HFFc6 (cell line): ENCODE data around the gene MYH1. TPM values are rescaled to one million over a fixed set of nuclear protein-coding genes. Genes with fewer than 3 reads are reported as not detected.

Experiments
- DNase-seq: peaks from one replicate; pipeline ENCODE4 v3.0.0-alpha.2; 2018
- H3K27ac Mint-ChIP-seq: 2 replicates; pipeline ENCODE4 v1.8.0; 2020; ENCODE audit warnings: mild to moderate bottlenecking, mixed read lengths
- H3K27me3 Mint-ChIP-seq: 2 replicates; pipeline ENCODE4 v1.8.0; 2021; ENCODE audit warnings: mild to moderate bottlenecking, moderate library complexity, mixed read lengths; ENCODE audit not compliant: insufficient read depth
- H3K36me3 Mint-ChIP-seq: 2 replicates; pipeline ENCODE4 v1.8.0; 2021; ENCODE audit warnings: low read depth, mixed read lengths
- H3K4me1 Mint-ChIP-seq: 2 replicates; pipeline ENCODE4 v1.8.0; 2020; ENCODE audit warnings: low read depth, mixed read lengths
- H3K4me3 Mint-ChIP-seq: 2 replicates; pipeline ENCODE4 v1.8.0; 2020; ENCODE audit warnings: mild to moderate bottlenecking, moderate library complexity, mixed read lengths
- H3K9me3 Mint-ChIP-seq: 2 replicates; pipeline ENCODE4 v1.8.0; 2020; ENCODE audit warnings: mild to moderate bottlenecking, mixed read lengths
- total RNA-seq, 6 experiments: library from RNA; stranded (reverse); fragmentation: NEBNext Ultra II Directional; extraction: Animal tissue kit (Norgen Biotek cat#: 25700); gene quantifications; 2 replicates in 1 of 6; 3 replicates in 5 of 6; pipeline ENCODE4 v1.2.3, GENCODE V29; 2021
- TF ChIP-seq, protein P1 (sequence below): fragments of 200-600 bp; sonication (generic); IDR thresholded peaks from 2 replicates; pipeline ENCODE4 v1.5.0; 2021; ENCODE audit warnings: antibody characterized with exemption, mild to moderate bottlenecking

MYH1 gene
- total RNA-seq, 6 experiments from 2014 or later = not detected

DNA sequence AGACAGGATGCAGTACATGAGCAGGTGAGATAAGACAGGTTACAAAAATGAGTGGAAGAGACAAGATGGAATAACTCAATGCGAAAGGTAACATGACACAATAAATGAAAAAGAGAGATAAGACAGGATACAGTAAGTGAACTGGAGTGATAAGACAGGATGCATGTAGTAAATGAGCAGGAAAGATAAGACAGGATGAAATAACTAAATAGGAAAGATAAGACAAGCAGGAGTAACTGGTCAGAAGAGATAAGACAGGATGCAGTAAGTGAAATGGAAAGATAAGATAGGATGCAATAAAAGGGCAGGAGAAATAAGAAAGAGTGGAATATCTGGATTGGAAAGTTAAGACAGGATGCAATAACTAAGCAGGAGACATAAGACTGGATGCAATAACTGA is 40.6 kb downstream of the MYH1 start:
- TF ChIP-seq, protein P1, sequence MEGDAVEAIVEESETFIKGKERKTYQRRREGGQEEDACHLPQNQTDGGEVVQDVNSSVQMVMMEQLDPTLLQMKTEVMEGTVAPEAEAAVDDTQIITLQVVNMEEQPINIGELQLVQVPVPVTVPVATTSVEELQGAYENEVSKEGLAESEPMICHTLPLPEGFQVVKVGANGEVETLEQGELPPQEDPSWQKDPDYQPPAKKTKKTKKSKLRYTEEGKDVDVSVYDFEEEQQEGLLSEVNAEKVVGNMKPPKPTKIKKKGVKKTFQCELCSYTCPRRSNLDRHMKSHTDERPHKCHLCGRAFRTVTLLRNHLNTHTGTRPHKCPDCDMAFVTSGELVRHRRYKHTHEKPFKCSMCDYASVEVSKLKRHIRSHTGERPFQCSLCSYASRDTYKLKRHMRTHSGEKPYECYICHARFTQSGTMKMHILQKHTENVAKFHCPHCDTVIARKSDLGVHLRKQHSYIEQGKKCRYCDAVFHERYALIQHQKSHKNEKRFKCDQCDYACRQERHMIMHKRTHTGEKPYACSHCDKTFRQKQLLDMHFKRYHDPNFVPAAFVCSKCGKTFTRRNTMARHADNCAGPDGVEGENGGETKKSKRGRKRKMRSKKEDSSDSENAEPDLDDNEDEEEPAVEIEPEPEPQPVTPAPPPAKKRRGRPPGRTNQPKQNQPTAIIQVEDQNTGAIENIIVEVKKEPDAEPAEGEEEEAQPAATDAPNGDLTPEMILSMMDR = no peak
- no peaks in the 10 kb centered on the region; the same call in 1 of the 2 replicates for H3K27me3 Mint-ChIP-seq
- no peak overlapping the region for H3K27ac Mint-ChIP-seq
- H3K4me3 Mint-ChIP-seq = no peak overlapping the region
- peaks cover 11% of the 10 kb centered on the region for H3K9me3 Mint-ChIP-seq
- no peak for DNase-seq
- H3K4me1 Mint-ChIP-seq = no peaks in the 10 kb centered on the region
- no peaks in the 10 kb centered on the region for H3K36me3 Mint-ChIP-seq

DNA sequence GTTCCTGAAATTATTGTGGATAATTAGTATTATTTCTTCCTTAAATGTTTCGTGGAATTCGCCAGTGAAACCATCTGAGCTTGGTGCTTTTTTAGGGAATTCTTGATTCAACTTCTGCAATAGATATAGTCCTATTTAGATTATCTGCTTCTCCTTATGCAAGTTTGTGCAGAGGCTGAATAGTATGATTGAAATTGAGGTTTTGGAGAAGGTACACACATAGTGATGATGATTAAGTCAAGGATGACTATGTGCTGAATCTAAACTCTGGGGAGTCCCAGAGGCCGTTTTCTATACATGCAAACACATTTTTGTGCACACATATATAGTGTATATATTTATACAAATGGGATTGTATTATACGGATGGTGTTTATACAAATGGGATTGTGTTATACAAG is 43.8 kb downstream of the MYH1 start:
- Mint-ChIP-seq H3K36me3 (no peaks in the 10 kb centered on the region), H3K9me3 (no peaks in the 10 kb centered on the region; the same call in 1 of the 2 replicates), H3K4me3 (no peak overlapping the region), H3K4me1 (no peaks in the 10 kb centered on the region), H3K27ac (no peak overlapping the region), H3K27me3 (no peaks in the 10 kb centered on the region)
- TF ChIP-seq, protein P1 = no peak
- DNase-seq = no peak

GRCh38 chr17:10471858-10472257 is 46.5 kb downstream of the MYH1 start:
- H3K27ac Mint-ChIP-seq = no peak overlapping the region
- no peaks in the 10 kb centered on the region for H3K36me3 Mint-ChIP-seq
- peaks cover 3% of the 10 kb centered on the region for H3K9me3 Mint-ChIP-seq
- no peak for DNase-seq
- no peaks in the 10 kb centered on the region for H3K27me3 Mint-ChIP-seq
- TF ChIP-seq, protein P1 = no peak
- no peaks in the 10 kb centered on the region for H3K4me1 Mint-ChIP-seq
- no peak overlapping the region for H3K4me3 Mint-ChIP-seq

DNA sequence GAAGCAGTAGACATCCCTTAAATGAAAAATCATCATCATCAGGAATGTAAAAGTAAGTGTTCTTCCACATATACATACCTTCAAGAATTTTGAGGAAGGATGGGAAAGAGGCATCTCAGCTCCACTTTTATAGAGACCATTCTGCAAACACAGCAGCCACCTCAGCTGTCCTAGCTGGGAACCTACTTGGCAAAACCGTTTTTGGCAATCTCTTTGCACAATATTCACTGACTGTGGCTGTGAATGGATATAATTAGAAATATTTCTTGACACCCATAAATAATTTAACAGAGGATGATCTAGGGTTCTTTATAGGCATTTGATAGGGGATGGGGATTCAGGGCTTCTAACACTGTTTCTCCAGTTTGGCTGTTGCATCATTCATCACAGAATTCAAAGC is 48.9 kb downstream of the MYH1 start, which contains the start of gene MYH4:
Gene MYH4, minus strand, starts transcription at position 101 of the 400 bp plus-strand sequence. CDS start 2,814 bp downstream, outside the sequence.
- no peak for DNase-seq

GRCh38 chr17:10463402-10463801 is 54.9 kb downstream of the MYH1 start:
- no peak for DNase-seq
- Mint-ChIP-seq H3K27ac (no peak overlapping the region), H3K9me3 (peaks cover 39% of the 10 kb centered on the region), H3K27me3 (no peaks in the 10 kb centered on the region; the same call in 1 of the 2 replicates), H3K4me1 (no peaks in the 10 kb centered on the region), H3K36me3 (no peaks in the 10 kb centered on the region), H3K4me3 (no peak overlapping the region)
- TF ChIP-seq, protein P1 = no peak

More for the DNA sequence above, 48.9 kb downstream of the MYH1 start, which contains the start of gene MYH4:
- H3K27ac Mint-ChIP-seq = no peak within 1 kb of the TSS
- peaks cover 23% of the 10 kb centered on the region for H3K9me3 Mint-ChIP-seq
- H3K4me1 Mint-ChIP-seq = no peaks in the 10 kb centered on the region
- no peak within 1 kb of the TSS for H3K4me3 Mint-ChIP-seq
- no peaks in the 10 kb centered on the region; the same call in 1 of the 2 replicates for H3K27me3 Mint-ChIP-seq
- TF ChIP-seq, protein P1 = no peak
- no peaks in the 10 kb centered on the region for H3K36me3 Mint-ChIP-seq
